SK-N-SH treated with all-trans-retinoic acid at 6 μM for 48 hours (cell line): ENCODE data around the gene PLA2G4F.

Experiments used
- ARNTL ChIP-seq: fragments of 450-650 bp; formaldehyde crosslinking; IDR thresholded peaks from 2 replicates; pipeline ENCODE4 v1.5.0; 2020; ENCODE audit warnings: low read depth, mild to moderate bottlenecking, moderate library complexity, borderline replicate concordance
- CREB5 ChIP-seq: fragments of 250-450 bp; sonication (Bioruptor Pico); IDR thresholded peaks from 2 replicates; pipeline ENCODE4 v1.5.1; 2020; ENCODE audit warnings: low read depth, mild to moderate bottlenecking, moderate library complexity
- CSDC2 ChIP-seq: fragments of 250-450 bp; sonication (Bioruptor Pico); IDR thresholded peaks from 2 replicates; pipeline ENCODE4 v1.5.0; 2020; ENCODE audit warnings: mild to moderate bottlenecking, moderate library complexity
- ESRRG ChIP-seq: fragments of 250-450 bp; sonication (Bioruptor Pico); IDR thresholded peaks from 2 replicates; pipeline ENCODE4 v1.6.1; 2021; ENCODE audit warnings: mild to moderate bottlenecking
- ISL1 ChIP-seq: fragments of 250-450 bp; sonication (Bioruptor Pico); IDR thresholded peaks from 2 replicates; pipeline ENCODE4 v2.1.2; 2022; ENCODE audit warnings: mild to moderate bottlenecking, moderate library complexity
- OSR1 ChIP-seq: fragments of 250-450 bp; sonication (Bioruptor Pico); IDR thresholded peaks from 2 replicates; pipeline ENCODE4 v1.8.0; 2022; ENCODE audit warnings: moderate library complexity, mild to moderate bottlenecking, inconsistent platforms
- PATZ1 ChIP-seq: fragments of 250-450 bp; sonication (Bioruptor Pico); IDR thresholded peaks from 2 replicates; pipeline ENCODE4 v1.8.0; 2020; ENCODE audit warnings: mild to moderate bottlenecking, moderate library complexity, borderline replicate concordance
- RARB ChIP-seq: fragments of 250-450 bp; sonication (Bioruptor Pico); IDR thresholded peaks from 2 replicates; pipeline ENCODE4 v1.8.0; 2021; ENCODE audit warnings: mild to moderate bottlenecking, moderate library complexity
- TSHZ2 ChIP-seq: fragments of 250-450 bp; sonication (Bioruptor Pico); IDR thresholded peaks from 2 replicates; pipeline ENCODE4 v1.5.0; 2020; ENCODE audit warnings: mild to moderate bottlenecking, moderate library complexity
- ZFP3 ChIP-seq: fragments of 250-450 bp; sonication (Bioruptor Pico); IDR thresholded peaks from 2 replicates; pipeline ENCODE4 v1.5.0; 2020; ENCODE audit warnings: mild to moderate bottlenecking, moderate library complexity
- ZNF565 ChIP-seq: fragments of 450-650 bp; formaldehyde crosslinking; conservative IDR thresholded peaks from 2 replicates; pipeline ENCODE4 v1.5.0; 2020; ENCODE audit warnings: low read depth, mild to moderate bottlenecking, moderate library complexity
- ZNF70 ChIP-seq: fragments of 450-650 bp; formaldehyde crosslinking; IDR thresholded peaks from 2 replicates; pipeline ENCODE4 v1.5.0; 2020; ENCODE audit warnings: mild to moderate bottlenecking, moderate library complexity
- ZNF8 ChIP-seq: fragments of 450-650 bp; formaldehyde crosslinking; IDR thresholded peaks from 2 replicates; pipeline ENCODE4 v1.5.0; 2020; ENCODE audit warnings: mild to moderate bottlenecking, moderate library complexity

- TF ChIP-seq ARNTL (CRISPR knock-in tag): no peak
- no peak for TF ChIP-seq CREB5 (CRISPR knock-in tag)
- TF ChIP-seq ZNF8 (CRISPR knock-in tag): no peak
- TF ChIP-seq ZNF565: no peak
- no peak for TF ChIP-seq ZNF70
- TF ChIP-seq ZFP3 (CRISPR knock-in tag): no peak
- TF ChIP-seq TSHZ2 (CRISPR knock-in tag): no peak
- no peak for TF ChIP-seq CSDC2 (CRISPR knock-in tag)
- TF ChIP-seq PATZ1 (CRISPR knock-in tag): no peak
- no peak for TF ChIP-seq ISL1
- no peak for TF ChIP-seq RARB (CRISPR knock-in tag)
- TF ChIP-seq ESRRG (CRISPR knock-in tag): no peak
- no peak for TF ChIP-seq OSR1 (CRISPR knock-in tag)
Measured at GRCh38 chr15:42144841-42145375, 11.5 kb downstream of the PLA2G4F start.
